T-helper 2 cell (primary cell): Measurements from ENCODE around the gene HMGA1.
"Not testable (repeated sequence)": the region's sequence is repeated elsewhere in the genome, so short reads cannot be mapped to it uniquely, and the experiment has no call there.

ENCODE experiments used
- DNase-seq, 5 experiments: peaks; one replicate each; pipeline versions ENCODE4 v3.0.0 to v3.0.0-alpha.2; 2012 to 2022

HMGA1 gene

DNA sequence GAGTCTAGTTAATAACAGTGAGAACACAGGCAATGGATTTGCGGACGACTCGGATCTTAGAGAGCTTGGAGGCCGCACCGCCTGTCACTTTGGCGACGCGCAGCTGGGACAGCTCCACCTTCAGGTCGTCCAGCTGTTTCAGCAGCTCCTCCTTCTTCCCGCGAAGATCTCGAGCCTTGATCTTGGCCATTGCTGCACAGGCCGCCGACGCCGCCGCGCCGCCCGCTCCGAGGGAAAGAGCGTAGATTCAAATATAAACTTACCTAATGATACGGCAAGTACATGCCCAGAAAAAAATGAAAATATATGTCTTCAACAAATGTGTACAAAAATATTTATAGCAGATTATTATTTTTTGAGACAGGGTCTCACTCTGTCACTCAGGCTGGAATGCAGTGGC, 26.8 kb downstream of the HMGA1 start:
- not testable (repeated sequence) for DNase-seq

DNA sequence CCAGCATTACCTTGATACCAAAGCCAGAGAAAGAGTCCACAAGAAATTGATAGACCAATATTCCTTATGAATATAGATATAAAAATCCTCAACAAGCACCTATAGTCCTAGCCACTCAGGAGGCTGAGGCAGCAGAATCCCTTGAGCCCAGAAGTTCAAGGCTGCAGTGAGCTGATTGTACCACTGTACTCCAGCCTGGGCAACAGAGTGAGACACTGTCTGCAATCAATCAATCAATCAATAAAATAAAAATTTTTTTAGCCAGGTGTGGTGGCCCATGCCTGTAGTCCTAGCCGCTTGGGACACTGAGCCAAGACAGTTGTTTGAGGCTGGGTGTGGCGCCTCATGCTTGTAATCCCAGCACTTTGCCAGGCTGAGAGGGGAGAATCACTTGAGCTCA, 31.1 kb downstream of the HMGA1 start:
- DNase-seq = no peak

DNA sequence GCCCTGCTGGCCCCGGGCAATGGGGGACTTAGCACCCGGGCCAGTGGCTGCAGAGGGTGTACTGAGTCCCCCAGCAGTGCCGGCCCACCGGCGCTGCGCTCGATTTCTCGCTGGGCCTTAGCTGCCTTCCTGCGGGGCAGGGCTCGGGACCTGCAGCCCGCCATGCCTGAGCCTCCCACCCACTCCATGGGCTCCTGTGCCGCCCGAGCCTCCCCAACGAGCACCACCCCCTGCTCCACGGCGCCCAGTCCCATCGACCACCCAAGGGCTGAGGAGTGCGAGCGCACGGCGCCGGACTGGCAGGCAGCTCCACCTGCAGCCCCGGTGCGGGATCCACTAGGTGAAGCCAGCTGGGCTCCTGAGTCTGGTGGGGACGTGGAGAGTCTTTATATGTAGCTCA, 32.5 kb downstream of the HMGA1 start:
- not testable (repeated sequence) for DNase-seq

DNA sequence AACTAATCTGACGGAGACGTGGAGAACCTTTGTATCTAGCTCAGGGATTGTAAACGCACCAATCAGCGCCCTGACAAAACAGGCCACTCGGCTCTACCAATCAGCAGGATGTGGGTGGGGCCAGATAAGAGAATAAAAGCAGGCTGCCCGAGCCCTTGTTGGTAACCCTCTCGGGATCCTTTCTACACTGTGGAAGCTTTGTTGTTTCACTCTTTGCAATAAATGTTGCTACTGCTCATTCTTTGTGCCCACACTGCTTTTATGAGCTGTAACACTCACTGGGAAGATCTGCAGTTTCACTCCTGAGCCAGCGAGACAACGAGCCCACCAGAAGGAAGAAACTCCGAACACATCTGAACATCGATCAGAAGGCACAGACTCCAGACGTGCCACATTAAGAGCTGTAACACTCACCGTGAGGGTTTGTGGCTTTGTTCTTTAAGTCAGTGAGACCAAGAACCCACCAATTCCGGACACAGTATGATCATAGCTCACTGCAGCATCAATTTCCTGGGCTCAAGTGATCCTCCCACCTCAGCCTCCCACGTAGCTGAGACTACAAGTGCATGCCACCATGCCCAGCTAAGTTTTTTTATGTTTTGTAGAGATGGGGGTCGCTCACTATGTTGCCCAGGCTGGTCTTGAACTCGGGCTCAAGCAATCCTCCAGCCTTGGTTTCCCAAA, 33.1 kb downstream of the HMGA1 start:
- DNase-seq = peak in 1 of 5 experiments; percentile 28

DNA sequence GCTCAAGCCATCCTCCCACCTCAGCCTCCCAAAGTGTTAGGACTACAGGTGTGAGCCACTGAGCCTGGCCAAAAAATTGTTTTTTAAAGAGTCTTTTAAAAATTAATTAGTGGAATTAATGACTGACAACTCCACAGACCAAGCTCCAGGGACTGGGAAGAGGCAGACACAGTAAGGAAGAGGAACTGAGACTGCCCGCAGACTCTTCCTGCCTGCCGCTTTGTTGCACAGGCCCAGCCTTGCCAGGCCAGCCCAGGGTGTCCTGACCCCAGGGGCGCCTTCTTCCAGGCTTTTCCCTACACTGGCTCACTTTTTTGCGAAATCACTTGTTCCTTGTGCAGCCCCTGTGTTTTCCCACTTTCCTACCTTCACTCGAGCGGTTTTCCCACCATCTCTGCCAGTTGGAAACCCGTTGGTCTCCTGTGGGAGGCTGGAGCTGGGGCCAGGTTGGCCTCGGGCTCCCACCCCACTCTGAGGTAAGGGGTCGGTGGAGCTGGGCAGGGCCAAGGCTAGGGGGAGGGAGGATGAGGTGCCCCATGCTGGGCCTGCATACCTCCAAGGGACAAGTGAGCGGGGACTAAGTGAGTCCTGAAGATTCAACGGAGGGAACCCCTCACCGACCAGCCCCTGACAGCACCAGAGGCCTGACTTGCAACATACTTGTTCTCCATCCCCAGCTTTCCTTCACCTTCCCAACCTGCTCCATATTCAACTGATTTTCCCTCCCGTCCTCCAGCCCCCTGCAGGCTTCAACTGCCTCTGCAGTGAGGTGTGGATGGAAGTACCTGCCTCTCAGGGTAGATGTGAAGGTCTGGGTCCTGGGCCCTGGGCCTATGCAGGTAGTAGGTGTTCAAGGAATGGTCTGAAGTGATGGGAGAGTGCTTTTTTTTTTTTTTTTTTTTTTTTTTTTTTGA, 35.6 kb downstream of the HMGA1 start:
- no peak for DNase-seq

DNA sequence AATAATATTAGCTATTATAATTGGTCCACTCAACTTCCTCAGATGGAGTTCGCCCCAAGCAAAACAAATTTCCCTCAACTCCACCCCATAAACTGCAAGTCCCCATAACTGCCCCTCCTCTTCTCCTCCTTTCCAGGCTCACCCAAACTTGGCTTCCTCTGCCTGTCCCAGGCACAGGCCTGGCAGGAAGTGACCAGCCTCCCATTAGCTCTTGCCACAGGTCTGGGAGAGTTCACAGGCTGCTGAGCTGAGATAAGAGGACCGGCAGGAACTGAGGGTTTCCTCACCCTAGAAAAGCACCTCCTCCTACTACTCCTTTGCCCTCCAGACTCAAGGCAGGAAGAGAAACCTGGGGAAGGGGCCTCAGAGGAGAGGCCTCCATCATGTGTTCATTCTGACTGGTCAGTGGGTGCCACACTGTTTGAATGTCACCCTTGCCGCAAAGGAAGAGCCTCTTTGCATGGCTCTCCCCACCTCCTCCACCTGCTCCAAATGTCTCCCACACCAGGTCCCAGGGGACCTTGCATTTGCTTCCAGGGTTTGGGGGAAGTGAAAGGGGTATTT, 36.7 kb downstream of the HMGA1 start:
- no peak for DNase-seq

DNA sequence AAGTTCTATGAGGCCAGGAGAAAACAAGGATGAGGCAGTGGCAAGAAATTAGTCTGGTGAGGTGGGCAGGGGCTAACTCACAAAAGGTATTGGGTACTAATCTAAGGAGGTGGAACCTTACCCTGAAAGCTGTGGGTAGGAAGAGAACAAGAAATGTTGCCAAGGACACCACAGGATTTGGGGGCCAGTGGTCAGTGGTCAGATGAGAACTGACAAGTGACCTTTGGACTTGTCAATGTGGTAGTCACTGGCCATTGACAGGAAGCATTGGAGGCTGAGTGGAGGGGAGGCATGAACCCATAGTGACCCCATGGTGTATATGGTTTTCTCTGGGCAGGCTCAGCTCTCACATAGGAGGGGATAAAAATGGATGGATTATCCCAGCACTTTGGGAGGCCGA, 37.5 kb downstream of the HMGA1 start:
- no peak for DNase-seq

DNA sequence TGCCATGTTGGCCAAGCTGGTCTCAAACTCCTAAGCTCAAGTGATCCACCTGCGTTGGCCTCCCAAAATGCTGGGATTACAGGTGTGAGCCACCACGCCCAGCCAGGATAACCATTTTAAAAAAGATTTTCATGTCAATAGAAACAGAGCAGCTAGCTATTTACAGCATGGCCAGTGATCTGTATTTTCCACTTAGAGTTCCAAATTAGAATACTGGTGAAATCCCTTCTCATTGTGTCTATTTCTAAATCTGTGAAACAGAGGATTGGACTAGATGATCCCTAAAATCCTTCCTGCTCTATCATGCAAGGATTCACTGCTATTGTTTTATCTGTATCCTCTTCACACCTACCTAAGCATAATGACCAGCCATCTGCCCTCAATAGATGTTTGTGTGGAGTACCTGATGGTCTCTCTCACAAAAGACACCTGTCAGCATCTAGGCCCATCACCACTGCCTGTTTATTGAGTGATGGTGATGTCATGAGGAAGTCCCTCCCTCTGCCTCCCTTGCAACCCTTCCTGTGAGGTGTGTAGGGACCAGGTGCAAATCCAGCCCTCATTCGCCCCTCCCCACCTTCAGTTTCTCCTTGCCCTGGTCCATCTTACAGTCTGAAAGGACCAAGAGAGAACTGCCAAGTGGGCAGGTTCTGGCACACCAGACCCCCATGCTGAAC, 38.6 kb downstream of the HMGA1 start:
- DNase-seq = peak in 1 of 5 experiments; percentile 8

DNA sequence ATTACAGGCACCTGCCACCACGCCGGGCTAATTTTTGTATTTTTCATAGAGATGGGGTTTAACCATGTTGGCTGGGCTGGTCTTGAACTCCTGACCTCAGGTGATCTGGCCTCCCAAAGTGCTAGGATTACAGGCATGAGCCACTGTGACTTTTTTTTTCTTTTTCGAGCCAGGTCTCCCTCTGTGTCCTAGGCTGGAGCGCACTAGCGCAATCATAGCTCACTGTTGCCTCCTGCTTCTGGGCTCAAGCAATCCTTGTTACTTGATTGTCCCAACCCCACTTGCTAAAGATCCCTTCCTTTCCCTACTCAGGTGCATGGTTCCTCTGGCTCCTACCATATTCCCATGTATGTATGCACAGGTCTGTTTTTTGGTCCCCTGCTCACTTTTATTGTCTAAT, 39.5 kb downstream of the HMGA1 start:
- no peak for DNase-seq

DNA sequence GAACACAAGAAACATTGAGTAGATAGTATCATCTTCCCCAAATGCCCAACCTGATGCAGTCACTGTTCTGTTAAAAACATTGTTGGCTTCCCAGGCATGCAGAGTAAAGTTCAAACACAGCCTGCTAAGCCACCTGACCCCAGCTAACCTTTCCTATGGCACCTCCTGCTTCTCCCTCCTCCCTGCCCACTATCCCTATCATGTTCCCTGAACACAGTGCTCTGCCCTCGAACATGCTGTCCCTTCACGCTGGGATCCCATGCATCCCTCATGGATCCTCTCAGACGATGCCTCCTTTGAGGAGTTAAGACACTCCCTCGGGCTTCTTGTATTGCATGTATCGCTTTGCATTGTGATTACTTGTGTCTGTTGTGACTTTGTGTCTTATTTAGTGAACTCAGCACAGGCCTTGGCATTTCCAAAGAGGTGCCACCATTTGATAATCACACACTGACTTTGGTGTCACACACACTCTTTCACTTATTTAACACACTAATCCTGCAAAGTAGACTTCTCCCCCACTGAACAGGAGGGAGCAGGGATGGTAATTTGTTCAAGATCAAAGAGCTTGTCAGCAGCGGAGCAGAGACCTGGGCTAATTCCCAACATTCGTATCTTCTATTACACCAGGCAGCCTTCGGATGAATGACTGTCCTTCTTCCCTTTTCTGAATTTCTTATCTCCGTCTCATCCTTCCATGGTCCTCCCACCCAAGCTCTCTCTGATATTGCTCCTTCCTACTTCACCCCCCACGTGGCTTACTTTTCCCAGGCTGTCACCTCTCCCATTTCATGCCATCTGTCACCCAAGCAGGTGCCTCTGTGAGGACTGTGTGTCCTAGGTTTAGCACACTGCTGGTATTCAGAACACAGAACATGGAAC, 40.4 kb downstream of the HMGA1 start:
- no peak for DNase-seq

DNA sequence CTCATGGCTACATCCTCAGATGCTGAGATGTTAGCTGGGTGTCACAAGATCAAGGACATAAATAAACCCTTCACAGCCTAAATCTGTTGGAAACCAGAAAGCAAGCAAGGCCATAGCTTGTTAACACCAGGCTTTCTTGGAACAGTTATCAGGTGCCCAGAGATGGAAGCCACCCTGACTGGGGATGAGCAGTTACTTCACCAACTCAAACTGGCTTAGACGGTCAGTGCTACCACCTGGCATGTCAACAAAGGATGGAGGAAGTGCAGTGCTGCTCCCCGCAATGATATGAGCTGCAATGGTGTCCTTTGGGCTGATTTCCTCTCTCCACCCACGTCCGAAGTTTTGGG, 41.1 kb downstream of the HMGA1 start:
- no peak for DNase-seq

DNA sequence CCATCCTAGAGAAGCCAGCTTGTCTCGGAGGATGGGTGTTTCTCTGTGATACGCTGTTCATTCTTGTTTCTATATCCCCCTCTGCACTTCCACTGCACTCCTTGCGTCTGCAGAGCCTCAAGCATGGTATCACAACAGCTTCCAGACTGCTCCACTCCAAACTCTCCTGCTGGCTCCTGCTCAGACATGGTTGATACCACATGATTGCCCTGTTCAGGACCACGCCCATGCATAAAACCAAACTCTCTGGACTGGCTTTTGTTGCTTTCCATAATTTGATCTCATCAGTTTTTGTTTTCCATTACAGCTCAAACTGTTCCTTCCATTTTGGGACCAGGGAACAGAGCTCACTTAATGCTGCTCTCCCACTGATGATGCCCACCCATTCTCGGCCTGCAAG, 42.2 kb downstream of the HMGA1 start:
- DNase-seq = no peak

DNA sequence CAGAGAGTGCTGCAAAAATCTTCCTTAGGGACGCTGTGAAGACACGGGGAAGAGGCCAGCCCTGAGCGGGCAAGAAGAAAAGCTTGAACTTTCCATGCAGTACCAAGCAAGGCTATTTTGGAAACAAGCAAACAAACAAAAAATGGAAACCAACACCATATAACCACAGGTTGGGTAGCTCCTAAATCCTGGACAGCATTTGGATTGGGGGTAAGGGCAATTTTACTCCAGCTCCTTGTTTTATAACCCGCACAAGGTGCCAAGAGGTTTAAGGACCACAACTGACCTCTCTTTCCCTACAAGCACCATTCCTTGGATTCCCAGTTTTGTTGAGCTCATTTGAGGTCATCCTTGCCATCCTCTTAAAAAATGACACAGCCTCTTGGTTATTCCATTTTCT, 43.5 kb downstream of the HMGA1 start:
- DNase-seq = no peak

DNA sequence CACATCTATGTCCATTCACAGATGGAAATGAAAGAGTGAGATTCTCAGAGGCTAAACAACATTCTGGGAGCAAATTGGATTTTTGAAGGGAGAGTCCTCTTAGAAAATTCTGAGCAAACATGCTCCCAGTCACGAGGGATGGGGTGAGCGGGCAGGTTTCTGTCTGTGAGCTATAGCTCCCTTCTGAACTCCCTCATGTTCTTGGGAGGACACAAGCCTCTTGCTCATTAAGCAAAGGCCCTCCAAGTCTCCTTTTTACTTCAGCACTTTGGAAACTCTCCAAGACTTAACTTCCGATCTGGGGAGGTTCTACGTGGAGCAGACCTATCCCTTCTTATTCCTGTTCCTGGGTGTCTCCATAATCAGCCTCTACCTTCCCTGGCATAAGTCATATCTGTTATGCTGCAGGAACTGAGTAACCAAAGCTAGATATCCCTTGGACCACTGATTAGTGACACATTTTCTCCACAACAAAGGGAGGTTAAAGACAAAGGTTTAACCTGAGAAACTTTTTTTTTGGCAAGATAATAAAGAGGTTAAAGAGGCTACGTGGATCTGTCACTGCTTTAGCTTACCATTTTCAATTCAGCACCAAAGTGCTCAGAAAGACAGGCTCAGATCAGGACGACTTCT, 45.1 kb downstream of the HMGA1 start:
- no peak for DNase-seq

DNA sequence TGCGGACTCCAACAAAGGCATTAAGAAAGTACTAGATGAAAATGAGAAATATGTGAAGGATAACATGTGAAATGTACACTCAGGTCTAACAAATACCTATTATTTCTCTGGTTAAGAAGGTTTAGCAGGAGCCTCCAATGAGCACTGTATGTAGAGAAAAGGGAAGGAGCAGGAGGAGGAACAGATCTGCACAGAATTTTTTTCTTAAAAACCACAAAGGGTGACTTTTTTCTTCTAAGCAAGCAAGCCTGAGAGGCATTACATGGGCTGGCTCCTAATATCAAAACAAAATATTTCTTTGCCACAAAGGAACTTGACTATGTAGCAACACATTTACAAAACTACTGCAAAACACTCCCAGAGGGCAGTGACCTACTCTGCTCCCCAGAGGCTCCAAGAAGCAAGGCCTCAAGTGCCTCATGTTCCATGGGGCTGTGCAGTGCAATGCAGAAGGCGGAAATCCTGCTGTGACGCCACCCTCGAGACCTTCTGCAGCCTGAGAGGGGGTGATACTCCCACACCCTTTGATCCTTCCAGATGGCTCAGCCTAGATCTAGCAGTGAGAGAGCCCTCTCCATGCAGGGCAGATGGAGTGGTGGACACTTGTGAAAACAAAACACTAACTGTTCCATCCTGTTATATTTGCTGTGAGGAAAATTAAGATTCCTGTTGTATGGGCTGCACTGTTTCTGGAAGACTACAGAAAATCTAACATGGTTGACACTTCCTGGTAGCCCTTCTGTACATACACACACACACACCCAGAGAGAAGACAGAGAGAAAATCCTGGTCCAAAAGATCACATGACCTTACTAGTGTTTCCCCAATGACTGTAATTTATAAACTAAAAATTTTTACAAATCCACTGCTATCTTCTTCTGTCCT, 48.1 kb downstream of the HMGA1 start:
- DNase-seq = no peak

DNA sequence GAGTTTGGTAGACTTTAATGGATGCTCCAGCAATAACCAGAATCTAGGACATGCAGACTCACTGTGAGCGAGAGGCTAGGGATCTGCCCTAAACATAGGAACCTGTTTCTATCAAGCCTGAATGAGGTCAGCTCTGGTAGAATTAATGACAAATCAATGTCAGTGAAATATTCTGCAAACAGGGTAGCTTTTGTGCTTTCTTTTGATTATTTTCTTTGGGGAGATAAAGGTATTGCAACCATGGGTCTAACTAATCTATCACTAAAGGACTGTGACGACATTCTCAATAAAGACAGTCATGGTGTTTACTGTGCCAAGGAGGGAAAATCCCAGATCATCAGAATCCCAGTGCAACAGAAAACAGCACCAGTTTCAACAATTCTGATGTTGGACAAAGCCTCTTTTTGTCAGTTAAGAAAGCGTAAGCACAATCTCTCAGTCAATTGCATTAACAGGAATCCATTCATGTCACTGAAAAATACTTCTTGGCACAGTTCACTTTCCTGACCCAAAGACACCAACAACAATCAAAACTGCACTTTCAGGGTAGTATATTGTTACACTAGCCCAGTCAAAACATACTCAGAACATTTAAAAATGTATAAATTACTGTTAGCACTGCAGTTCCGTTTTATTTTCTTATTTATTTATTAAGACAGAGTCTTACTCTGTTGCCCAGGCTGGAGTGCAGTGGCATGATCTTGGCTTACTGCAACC, 48.9 kb downstream of the HMGA1 start:
- DNase-seq = no peak

DNA sequence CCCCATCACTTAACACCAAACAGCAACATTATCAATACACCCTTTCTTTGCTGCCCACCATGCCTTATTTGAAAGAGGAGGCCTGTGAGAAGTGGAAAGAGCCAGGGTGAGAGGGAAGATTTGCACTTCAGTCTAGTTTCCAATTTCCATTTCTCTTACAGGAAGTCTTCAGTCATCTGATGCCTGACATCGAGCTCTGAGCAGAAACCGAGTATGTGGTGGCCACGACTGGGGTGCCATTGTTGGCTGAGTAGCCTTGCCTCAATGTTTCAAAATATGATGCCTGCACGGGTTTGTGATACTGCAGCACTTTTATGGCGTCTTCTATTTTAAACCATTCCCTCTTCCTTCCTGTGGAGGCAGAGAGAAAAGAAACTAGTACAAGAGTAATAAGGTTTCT, 51.9 kb downstream of the HMGA1 start:
- DNase-seq = peak in 1 of 5 experiments; percentile 59

DNA sequence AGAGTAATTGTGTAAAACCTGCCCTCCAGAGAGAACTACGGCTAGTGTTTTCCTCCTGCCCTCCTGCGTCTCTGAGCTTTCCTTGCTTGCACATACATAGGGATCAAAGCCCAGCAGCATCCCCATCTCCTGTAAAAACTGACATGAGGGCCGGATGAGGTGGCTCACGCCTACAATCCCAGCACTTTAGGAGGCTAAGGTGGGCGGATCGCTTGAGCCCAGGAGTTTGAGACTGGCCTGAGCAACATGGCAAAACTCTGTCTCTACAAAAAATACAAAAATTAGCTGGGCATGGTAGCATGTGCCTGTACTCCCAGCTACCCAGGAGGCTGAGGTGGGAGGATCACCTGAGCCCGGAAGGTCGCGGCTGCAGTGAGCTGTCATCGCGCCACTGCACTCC, 52.5 kb downstream of the HMGA1 start:
- no peak for DNase-seq

DNA sequence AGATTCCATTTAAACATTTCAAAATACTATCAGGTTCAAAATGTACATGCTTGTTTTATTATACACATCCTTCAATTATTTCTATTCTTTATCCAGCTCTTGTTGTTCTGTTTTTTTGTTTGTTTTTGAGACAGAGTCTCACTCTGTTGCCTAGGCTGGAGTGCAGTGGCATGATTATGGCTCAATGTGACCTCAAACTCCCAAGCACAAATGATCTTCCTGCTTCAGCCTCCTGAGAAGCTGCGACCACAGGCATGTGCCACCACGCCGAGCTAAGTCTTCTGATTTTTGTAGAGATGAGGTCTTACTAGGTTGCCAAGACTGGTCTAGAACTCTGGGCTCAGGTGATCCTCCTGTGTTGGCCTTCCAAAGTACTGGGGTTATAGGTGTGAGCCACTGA, 56.3 kb downstream of the HMGA1 start:
- no peak for DNase-seq

DNA sequence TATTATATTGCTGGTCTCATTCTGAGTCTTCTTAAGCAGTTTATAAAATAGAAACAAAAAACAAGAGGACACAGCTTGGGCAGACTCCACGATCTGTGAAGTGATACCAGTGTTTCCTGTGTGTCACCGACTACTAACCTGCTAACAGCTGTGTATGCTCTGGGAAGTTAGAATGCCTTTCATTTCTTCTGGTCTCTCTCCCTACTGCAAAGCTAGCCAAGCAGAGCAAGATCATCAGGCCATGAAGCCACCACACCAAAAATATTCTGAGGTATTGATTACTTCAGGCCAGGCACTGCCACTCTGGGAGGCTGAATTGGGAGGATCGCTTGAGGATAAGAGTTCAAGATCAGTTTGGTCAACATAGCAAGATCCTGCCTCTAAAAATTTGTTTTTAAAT, 59.0 kb downstream of the HMGA1 start:
- DNase-seq = peak in 1 of 5 experiments; percentile 57
